Skeletal muscle satellite cell (primary cell): ENCODE data around the gene KIRREL3.

Experiments
- H3K27me3 ChIP-seq: 2 replicates; pipeline ENCODE4 v1.7.0; 2013; ENCODE audit warnings: low read length; ENCODE audit not compliant: control insufficient read depth, insufficient read depth
- H3K36me3 ChIP-seq: 2 replicates; pipeline ENCODE4 v1.7.0; 2013; ENCODE audit warnings: mild to moderate bottlenecking, control low read depth, low read length; ENCODE audit not compliant: insufficient read depth
- H3K4me1 ChIP-seq: 2 replicates; pipeline ENCODE4 v1.7.0; 2013; ENCODE audit warnings: low read length; ENCODE audit not compliant: control insufficient read depth, insufficient read depth
- H3K4me2 ChIP-seq: 2 replicates; pipeline ENCODE4 v1.7.0; 2013; ENCODE audit warnings: mild to moderate bottlenecking, low read length
- H3K4me3 ChIP-seq: 2 replicates; pipeline ENCODE4 v1.7.0; 2013; ENCODE audit warnings: low read length
- H3K9ac ChIP-seq: 2 replicates; pipeline ENCODE4 v1.7.0; 2013; ENCODE audit warnings: mild to moderate bottlenecking, low read depth, low read length, moderate library complexity
- H3K9me3 ChIP-seq: replicated peaks from 2 replicates; pipeline ENCODE4 v1.7.0; 2013; ENCODE audit warnings: mild to moderate bottlenecking, control low read depth, low read length

KIRREL3 gene

DNA sequence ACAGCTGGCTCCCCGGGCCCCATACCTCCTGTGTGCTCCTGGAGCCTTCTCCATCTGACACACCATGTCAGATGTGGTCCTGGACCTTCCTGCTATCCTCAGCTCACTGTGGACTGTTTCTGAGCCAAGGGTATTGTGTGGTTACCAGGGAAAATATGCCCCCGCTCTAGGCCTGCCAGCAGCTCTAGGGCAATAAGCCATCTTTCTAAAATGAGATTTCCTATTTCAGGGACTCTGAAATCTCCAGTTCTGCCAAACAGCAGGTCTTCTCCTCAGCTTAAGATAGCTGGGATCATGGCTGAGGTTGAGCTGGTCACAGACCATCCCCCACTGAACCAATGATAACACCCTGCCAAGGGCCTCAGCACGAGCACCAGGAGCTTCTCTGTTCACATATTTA, 417.5 kb downstream of the KIRREL3 start:
- no peaks in the 10 kb centered on the region for H3K36me3 ChIP-seq
- no peaks in the 10 kb centered on the region for H3K27me3 ChIP-seq
- H3K4me2 ChIP-seq: no peak overlapping the region
- no peaks in the 10 kb centered on the region for H3K9me3 ChIP-seq
- H3K4me1 ChIP-seq: peaks cover 12% of the 10 kb centered on the region
- no peak overlapping the region for H3K9ac ChIP-seq
- H3K4me3 ChIP-seq: no peak overlapping the region

DNA sequence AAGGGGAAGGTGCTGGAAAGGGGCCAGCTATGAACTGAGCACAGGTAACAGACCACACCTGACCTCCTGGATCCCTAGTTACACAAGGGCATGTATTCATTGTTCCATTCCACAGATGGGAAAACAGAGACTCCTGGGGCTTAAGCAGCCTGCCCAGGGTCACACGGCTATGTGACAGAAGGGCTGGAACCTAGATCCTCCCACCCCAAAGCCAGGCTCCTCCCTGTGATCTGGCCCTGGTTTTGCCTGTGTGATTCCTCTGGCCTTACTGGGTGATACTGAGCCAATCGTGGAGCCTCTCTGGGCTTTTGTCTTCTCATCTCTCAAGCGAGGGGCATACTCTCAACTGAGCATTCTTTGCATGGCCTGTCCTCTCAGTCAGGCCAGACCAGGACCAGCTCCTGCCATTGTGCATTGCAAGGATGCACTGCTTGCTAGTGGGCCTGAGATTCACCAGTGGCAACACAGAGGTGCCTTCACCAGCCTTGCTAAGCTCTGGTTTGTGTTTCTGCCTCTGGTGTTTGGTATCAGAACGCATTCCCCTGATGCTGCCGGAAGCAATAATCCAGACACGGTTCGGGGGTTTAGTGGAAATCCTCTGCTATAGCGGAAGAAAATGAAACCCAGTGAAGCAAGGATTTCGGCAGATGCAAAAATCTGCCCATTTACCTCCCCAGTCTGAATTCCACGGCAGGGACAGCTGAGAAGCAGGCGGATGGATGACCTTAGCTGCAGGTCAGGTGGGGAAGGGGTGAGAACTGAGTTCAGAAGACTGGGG, 418.5 kb downstream of the KIRREL3 start:
- Histone ChIP-seq H3K9ac (no peak overlapping the region), H3K27me3 (no peaks in the 10 kb centered on the region)

DNA sequence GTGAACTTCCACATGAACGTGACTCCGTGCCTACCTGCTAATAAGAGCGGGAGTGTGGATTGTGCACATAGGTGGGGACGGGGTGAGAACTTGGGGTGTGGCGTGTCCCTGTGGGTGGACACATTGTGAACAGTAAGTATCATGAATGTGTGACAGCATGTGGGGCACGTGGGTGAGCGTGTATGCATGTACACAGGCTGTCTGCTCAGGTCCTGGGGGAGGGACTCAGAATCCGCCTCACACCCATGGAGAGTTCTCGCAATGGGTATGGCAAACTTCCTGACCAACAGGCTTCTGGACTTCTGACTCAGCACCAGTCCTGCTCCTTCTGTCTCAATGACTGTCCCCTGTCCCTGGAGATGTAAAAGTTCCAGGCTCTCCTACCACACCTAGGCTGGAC, 422.1 kb downstream of the KIRREL3 start:
- Histone ChIP-seq H3K4me2 (no peak overlapping the region), H3K4me3 (no peak overlapping the region), H3K9me3 (no peaks in the 10 kb centered on the region), H3K9ac (no peak overlapping the region), H3K27me3 (no peaks in the 10 kb centered on the region), H3K4me1 (no peaks in the 10 kb centered on the region), H3K36me3 (no peaks in the 10 kb centered on the region)

More for the DNA sequence above, 418.5 kb downstream of the KIRREL3 start:
- Histone ChIP-seq H3K4me2 (no peak overlapping the region), H3K36me3 (no peaks in the 10 kb centered on the region), H3K4me3 (no peak overlapping the region), H3K4me1 (peaks cover 12% of the 10 kb centered on the region), H3K9me3 (no peaks in the 10 kb centered on the region)

DNA sequence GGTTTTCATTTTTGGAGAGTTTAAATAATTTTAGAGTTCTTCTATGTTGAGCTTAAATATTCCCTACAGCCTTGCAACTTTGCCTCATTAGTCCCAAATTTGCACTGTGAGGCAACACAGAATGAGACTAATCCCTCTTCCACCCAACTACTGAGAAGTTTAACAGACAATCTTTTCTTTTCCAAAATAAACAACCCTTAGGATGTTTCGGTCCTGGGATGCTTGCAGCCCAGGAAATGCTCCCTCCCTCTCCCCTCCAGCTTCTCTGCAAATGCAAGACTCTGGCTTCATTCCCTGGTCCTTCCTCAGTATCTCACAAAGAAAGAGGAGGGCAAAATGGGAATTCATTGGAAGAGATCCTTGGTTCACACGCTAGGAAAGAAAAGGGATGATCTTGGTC, 422.5 kb downstream of the KIRREL3 start:
- no peaks in the 10 kb centered on the region for H3K36me3 ChIP-seq
- H3K4me1 ChIP-seq: no peaks in the 10 kb centered on the region
- H3K9ac ChIP-seq: no peak overlapping the region
- no peak overlapping the region for H3K4me3 ChIP-seq
- H3K27me3 ChIP-seq: no peaks in the 10 kb centered on the region
- H3K4me2 ChIP-seq: no peak overlapping the region
- H3K9me3 ChIP-seq: no peaks in the 10 kb centered on the region

DNA sequence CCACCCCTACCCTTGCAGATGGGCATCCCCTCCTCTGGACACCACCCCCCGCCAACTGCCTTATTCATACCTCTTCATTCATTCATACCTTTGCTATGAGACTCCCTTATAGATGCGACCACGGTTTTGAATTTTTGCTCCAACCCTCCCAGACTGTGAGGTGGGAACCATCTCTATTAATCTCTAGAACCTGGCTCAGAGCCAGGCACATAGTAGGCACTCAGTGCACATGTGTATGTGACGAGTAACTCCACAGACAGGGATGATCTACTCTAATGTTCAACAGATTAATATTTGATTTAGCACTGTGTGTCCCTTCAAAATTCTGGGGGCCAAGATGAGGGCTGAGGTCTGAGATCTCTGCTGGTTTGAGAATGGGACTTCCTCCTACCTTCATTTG, 424.7 kb downstream of the KIRREL3 start:
- Histone ChIP-seq H3K27me3 (peaks cover 4% of the 10 kb centered on the region), H3K9ac (no peak overlapping the region), H3K4me2 (no peak overlapping the region), H3K36me3 (no peaks in the 10 kb centered on the region), H3K4me3 (no peak overlapping the region), H3K9me3 (no peaks in the 10 kb centered on the region), H3K4me1 (no peaks in the 10 kb centered on the region)

DNA sequence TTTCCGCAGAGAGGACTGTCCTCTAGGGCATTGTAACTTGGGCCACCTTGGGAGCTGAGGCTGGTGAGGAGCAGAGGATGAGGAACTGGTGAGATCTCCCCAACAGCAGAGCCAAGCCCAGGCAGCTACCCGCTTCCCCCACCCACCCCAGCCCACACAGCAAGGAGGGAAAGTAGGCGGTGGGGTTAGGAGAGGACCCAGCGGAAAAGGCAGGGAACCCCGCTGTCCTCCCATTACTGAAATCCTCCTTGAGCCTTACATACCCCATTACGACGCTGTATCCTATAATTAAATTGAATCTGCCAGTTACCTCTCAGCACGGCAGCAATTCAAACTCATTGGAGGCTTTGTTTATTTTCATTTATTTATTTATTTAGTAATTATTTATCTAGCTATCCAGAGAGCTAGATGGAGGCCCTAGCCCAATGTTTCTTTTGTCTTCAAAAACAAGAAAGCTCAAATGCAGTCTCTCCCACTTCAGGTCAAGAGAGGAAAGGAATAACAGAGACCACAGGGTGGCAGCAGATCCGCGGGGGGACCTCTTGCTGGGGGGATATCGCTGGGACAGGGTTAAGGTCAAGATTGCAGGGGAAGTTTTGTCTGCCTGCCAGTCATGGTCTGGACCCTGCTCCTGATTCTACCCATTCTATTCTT, 427.1 kb downstream of the KIRREL3 start:
- Histone ChIP-seq H3K27me3 (peaks cover 4% of the 10 kb centered on the region), H3K36me3 (no peaks in the 10 kb centered on the region), H3K4me1 (no peaks in the 10 kb centered on the region), H3K9ac (no peak overlapping the region), H3K4me3 (no peak overlapping the region), H3K9me3 (no peaks in the 10 kb centered on the region), H3K4me2 (no peak overlapping the region)

DNA sequence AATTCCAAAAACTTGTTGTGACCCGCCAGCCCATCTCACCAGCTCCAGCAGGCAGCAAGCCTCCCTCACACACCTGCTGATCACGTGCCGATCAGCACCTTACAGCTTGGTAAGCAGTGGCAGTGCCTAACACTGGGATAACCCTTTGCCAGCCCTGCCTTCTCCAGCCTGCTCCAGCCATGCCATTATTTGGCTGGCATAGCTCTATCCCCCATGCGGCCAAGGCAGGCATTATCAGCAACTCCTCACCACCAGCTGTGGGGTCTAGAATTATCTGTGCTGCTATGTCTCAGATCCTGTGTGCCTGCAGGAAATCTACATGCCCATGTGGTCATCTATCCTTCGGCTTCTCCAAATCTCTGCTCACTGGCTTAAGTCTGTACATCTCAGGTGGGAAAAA, 430.1 kb downstream of the KIRREL3 start:
- Histone ChIP-seq H3K4me3 (no peak overlapping the region), H3K27me3 (peaks cover 4% of the 10 kb centered on the region), H3K4me1 (no peaks in the 10 kb centered on the region), H3K4me2 (no peak overlapping the region), H3K36me3 (no peaks in the 10 kb centered on the region), H3K9ac (no peak overlapping the region), H3K9me3 (no peaks in the 10 kb centered on the region)

DNA sequence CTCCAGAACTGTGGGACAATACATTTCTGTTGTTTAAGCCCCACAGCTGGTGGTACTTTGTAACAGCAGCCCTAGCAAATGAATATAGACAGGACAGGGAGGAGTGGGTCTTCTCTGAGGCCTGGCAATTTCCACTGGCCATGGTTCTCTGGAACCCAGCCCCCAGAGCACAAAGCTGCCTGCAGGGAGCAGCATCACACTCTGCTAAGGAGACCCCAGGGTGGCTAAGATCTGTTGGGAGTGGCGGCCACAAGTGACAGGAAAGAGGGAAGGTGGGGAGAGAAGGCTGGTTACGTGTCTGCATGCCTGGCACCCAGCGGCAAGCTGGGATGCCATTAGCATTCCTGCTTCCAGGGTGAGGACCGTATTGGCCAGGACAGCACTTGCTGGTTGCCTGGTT, 433.2 kb downstream of the KIRREL3 start:
- H3K9ac ChIP-seq: no peak overlapping the region
- no peak overlapping the region for H3K4me2 ChIP-seq
- no peak overlapping the region for H3K4me3 ChIP-seq
- peaks cover 4% of the 10 kb centered on the region for H3K27me3 ChIP-seq
- H3K36me3 ChIP-seq: no peaks in the 10 kb centered on the region
- no peaks in the 10 kb centered on the region for H3K4me1 ChIP-seq
- H3K9me3 ChIP-seq: no peaks in the 10 kb centered on the region

DNA sequence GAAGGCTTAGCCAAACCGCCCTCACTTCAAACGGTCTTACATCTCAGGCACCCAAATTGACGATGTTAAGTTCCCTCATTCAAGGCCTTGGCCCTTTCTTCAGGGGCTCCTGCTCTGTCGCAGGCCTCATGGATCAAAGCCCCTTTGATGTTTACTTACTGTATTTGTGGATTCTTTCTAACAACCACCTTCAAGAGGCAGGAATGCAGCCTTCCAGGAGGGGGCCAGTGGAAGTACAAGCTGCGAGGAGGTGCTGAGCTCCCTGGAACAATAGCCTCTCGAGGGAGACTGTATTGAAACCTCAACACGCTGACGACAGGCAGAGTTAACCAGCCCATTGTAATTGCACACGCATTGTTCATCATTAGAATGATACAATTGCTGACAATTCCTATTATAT, 436.0 kb downstream of the KIRREL3 start:
- H3K4me3 ChIP-seq: no peak overlapping the region
- H3K36me3 ChIP-seq: no peaks in the 10 kb centered on the region
- no peaks in the 10 kb centered on the region for H3K27me3 ChIP-seq
- no peaks in the 10 kb centered on the region for H3K4me1 ChIP-seq
- H3K9ac ChIP-seq: no peak overlapping the region
- H3K9me3 ChIP-seq: no peaks in the 10 kb centered on the region
- no peak overlapping the region for H3K4me2 ChIP-seq

DNA sequence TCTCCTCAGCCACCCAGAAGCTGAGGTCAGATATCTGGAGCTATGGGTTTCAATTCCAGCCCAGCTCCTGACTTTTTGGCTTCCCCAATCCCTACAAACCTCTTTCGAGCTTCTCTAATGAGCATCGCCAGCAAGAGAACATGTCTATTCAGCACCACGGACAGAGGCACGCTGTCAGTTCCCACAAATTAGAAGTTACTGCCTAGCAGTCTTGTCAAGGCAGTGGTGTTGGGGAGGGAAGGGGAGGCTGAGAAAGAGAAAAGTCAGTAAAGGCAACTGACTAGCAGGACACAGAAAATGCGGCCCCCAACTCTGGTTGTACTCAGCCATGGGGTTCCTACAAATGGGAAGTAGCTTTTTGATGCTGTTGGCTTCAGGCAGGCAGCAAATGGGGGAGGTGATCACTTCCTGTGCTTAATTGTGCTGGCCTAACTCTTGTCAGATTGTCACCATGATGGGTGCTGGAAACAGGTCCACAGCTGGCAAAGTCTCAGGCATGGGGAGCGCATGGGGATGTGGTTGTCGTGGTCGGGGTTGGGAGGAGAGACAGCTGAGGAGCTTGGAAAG, 439.2 kb downstream of the KIRREL3 start:
- H3K9me3 ChIP-seq: no peaks in the 10 kb centered on the region
- H3K36me3 ChIP-seq: no peaks in the 10 kb centered on the region
- H3K4me3 ChIP-seq: no peak overlapping the region
- no peak overlapping the region for H3K9ac ChIP-seq
- no peak overlapping the region for H3K4me2 ChIP-seq
- H3K27me3 ChIP-seq: no peaks in the 10 kb centered on the region
- H3K4me1 ChIP-seq: no peaks in the 10 kb centered on the region

DNA sequence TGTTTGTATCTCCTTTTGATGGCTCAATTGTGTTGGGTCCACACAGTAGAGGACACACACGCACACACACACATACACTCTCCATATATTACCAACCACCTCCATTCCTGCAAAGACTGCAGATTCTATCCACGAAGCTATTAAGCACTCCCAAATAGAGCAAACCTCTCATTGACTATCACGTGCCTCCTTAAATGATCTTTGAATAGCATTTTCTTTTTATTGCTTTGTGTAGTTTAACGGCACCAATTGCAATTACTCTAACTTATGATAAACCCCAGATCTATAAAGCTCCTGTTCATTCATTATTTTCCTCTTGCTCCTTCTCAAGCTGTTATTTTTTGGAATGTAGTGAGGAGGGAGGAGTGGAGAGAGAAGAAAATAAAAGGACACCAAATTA, 440.3 kb downstream of the KIRREL3 start:
- Histone ChIP-seq H3K36me3 (no peaks in the 10 kb centered on the region), H3K27me3 (no peaks in the 10 kb centered on the region), H3K9me3 (no peaks in the 10 kb centered on the region), H3K4me1 (no peaks in the 10 kb centered on the region), H3K9ac (no peak overlapping the region), H3K4me3 (no peak overlapping the region), H3K4me2 (no peak overlapping the region)
